Adrenal gland (tissue), 5 donors: ENCODE results near the gene UBE3C.

ENCODE experiments used
- POLR2A ChIP-seq, 2 donors: fragments of 450-650 bp; IDR thresholded peaks; one replicate each; pipeline ENCODE4 v1.6.1; 2017; ENCODE audit warnings: antibody characterized with exemption in 2 of 2, mild to moderate bottlenecking in 2 of 2, moderate library complexity in 1 of 2
- TF ChIP-seq, protein P1 (sequence below), 6 experiments: fragments of 450-650 bp in 4 of 6; fragments of 200-600 bp in 2 of 6; sonication (generic) in 1 of 6; IDR thresholded peaks; 1 replicate in 5 of 6; 2 replicates in 1 of 6; pipeline versions ENCODE4 v1.5.1 to v1.8.0; 2016 to 2021; ENCODE audit warnings: antibody characterized with exemption in 6 of 6, mild to moderate bottlenecking in 2 of 6, moderate library complexity in 1 of 6
- donor health status: DM: no; HTN: no; CAD: no.

DNA sequence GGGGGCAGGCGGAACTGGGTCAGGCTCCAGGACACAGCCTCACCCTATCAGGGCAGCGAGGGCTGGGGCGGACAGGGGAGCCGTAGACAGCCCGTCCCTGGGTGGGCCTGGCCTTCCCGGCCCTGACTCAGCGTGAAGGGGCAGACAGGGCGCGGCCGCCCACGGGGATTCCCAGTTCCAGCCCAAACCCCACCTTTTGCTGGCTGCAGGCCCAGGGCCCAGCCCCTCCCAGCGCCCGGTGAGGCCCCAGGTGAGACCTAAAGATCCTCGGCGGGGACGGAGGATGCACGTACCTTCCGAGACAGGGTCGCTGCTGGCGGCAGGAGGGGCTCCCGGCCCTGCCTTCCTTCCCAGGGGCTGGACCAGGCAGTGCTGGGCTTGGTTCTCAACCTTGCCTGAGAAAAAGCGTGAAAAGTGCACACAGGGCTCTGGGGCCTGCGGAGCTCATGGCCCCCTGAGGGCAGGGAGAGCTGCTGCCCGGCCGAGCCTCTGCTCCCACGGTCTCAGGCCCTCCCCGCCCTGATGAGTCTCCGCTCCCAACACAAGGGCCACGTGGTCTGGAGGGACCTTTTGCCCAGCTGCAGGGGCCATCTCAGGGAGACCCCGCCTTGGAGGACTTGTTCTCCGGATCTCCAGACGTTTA is 154.2 kb downstream of the UBE3C start:
- TF ChIP-seq POLR2A (IDR thresholded peaks at IDR 0.05), result no peak
- TF ChIP-seq, protein P1, sequence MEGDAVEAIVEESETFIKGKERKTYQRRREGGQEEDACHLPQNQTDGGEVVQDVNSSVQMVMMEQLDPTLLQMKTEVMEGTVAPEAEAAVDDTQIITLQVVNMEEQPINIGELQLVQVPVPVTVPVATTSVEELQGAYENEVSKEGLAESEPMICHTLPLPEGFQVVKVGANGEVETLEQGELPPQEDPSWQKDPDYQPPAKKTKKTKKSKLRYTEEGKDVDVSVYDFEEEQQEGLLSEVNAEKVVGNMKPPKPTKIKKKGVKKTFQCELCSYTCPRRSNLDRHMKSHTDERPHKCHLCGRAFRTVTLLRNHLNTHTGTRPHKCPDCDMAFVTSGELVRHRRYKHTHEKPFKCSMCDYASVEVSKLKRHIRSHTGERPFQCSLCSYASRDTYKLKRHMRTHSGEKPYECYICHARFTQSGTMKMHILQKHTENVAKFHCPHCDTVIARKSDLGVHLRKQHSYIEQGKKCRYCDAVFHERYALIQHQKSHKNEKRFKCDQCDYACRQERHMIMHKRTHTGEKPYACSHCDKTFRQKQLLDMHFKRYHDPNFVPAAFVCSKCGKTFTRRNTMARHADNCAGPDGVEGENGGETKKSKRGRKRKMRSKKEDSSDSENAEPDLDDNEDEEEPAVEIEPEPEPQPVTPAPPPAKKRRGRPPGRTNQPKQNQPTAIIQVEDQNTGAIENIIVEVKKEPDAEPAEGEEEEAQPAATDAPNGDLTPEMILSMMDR (IDR thresholded peaks at IDR 0.05), result no peak
